Measurements from ENCODE around the gene ZNRF2. TPM values are rescaled to one million over a fixed set of nuclear protein-coding genes. Genes with fewer than 3 reads are reported as not detected.
"Not testable (repeated sequence)": the region's sequence is repeated elsewhere in the genome, so short reads cannot be mapped to it uniquely, and the experiment has no call there.

The ZNRF2 gene
- total RNA-seq, 1 donor from 2014 or later = 9.3 TPM

DNA sequence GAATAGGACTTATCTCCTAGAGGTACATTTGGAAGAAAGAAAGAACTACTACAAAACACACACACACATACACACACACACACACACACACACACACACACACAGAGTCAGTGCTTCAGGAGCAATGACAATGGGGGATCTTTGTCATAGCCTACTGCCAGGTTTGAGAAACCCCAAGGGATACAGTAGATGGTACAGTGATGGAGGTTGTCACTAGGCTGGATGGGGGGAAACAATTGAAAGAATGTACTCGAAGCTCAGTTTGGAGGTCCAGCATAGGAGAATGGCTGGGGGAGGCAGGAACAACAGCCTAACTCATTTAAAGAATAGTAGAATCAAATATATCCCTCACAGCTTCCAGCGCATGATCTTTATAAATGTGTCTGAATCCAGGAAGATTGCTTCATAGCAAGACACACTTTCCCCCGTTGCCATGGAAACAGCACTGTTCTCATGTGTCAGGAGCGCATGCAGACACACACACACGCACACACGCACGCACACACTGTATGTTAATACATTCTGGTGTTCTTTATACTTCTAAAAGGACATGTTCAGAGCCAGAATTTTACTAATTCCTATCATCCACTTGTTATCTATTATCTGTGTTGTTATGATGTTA is 32.6 kb upstream of the ZNRF2 start:
- peaks cover 7% of the 10 kb centered on the region for H3K27me3 Mint-ChIP-seq (ENCODE audit: insufficient read depth)
- H3K9me3 Mint-ChIP-seq = no peaks in the 10 kb centered on the region
- DNase-seq (ENCODE audit: low spot score) = no peak
- H3K36me3 Mint-ChIP-seq (ENCODE audit: low read depth) = no peaks in the 10 kb centered on the region
- intact Hi-C loops (cut with micrococcal nuclease) = no loop called here
- H3K4me1 Mint-ChIP-seq (ENCODE audit: low read depth) = no peaks in the 10 kb centered on the region
- no peak overlapping the region for H3K4me3 Mint-ChIP-seq
- H3K27ac Mint-ChIP-seq = no peak overlapping the region

DNA sequence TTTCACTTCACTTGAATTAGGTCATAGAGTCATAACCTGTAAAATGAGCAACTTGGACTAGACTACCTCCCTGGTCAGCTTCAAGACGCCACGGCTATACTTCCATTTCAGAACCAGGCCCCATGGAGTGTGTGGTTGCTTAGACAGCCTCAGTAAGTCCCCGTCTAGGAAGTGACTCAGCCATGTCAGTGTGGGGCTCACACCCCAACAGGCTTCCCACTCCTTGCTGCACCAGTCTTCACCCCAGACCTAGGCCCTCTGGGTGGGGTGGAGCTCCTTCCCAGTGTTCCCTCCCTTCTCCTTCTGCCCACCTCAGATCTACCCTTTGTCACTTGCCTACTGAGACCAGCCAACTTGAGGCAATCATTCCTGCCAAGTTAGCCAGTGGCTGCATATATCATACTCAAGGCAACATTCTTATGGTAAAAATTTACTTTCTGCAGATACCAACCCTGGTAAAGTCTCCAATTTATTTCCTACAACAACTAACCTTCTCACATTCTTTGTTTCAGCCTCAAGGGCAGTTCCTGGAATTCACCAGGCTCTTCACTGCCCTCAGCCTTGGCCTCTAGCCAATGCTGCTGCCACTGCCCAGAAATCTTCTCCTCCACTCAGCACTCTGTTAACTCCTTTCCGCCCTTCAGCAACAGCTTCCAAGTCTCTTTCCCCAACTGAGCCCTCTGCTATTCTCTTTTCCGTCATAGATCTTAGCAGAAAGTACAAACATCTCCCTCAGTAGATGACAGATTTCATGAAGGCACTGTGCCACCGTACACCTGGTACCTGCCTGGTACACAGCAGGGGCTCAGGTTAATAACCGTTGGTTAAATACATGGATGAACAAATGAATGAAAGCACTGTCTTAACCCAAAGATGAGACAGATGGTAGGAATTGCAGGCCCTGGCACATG is 31.3 kb upstream of the ZNRF2 start:
- Mint-ChIP-seq H3K27me3 (ENCODE audit: insufficient read depth) (peaks cover 7% of the 10 kb centered on the region), H3K36me3 (ENCODE audit: low read depth) (no peaks in the 10 kb centered on the region), H3K4me3 (no peak overlapping the region), H3K9me3 (no peaks in the 10 kb centered on the region), H3K27ac (peak overlapping the region; percentile 4), H3K4me1 (ENCODE audit: low read depth) (no peaks in the 10 kb centered on the region)
- DNase-seq (ENCODE audit: low spot score) = no peak
- intact Hi-C loops (cut with micrococcal nuclease) = no loop called here

DNA sequence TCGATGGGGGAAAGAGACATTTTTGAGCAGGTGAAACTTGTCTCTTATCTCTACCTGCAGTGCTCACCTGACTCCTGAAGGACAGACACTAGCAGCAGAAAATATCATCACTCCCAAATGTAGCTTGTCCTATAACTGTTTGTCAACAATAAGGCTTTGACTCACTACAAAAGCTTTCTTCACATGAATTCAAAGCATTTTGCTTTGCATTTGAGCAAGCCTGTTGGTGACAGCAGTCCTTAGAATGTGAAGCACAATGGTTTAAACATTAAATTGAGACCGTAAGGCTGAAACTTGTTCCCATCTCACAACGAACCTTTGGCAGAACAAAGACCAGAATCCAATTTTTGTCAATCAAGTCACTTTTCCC is 30.6 kb upstream of the ZNRF2 start:
- DNase-seq (ENCODE audit: low spot score) = no peak
- intact Hi-C loops (cut with micrococcal nuclease) = no loop called here
- Mint-ChIP-seq H3K27me3 (ENCODE audit: insufficient read depth) (peaks cover 7% of the 10 kb centered on the region), H3K9me3 (no peaks in the 10 kb centered on the region), H3K36me3 (ENCODE audit: low read depth) (no peaks in the 10 kb centered on the region), H3K4me3 (no peak overlapping the region), H3K4me1 (ENCODE audit: low read depth) (no peaks in the 10 kb centered on the region), H3K27ac (no peak overlapping the region)

DNA sequence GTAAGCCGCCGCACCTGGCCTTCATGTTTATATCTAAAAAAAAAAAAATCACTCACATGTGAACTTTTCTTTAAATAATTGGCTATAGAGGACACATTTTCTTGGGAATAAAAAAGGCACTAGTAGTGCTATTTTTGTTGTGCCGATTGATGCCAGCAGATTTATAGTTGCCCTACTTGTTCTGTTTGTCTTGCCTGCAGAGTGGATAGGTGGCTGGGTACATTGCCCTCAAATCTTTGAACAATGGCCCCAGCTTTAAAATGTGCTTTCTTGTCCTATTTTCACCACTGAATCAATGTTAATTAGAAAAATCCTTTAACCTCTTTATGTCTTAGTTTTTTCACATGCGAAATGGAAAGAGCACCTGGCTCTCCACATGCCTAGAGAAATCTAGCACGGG is 30.1 kb upstream of the ZNRF2 start:
- Mint-ChIP-seq H3K27me3 (ENCODE audit: insufficient read depth) (peaks cover 4% of the 10 kb centered on the region), H3K9me3 (no peaks in the 10 kb centered on the region), H3K4me3 (no peak overlapping the region), H3K36me3 (ENCODE audit: low read depth) (no peaks in the 10 kb centered on the region), H3K4me1 (ENCODE audit: low read depth) (no peaks in the 10 kb centered on the region), H3K27ac (no peak overlapping the region)
- intact Hi-C loops (cut with micrococcal nuclease) = no loop called here
- no peak for DNase-seq (ENCODE audit: low spot score)

DNA sequence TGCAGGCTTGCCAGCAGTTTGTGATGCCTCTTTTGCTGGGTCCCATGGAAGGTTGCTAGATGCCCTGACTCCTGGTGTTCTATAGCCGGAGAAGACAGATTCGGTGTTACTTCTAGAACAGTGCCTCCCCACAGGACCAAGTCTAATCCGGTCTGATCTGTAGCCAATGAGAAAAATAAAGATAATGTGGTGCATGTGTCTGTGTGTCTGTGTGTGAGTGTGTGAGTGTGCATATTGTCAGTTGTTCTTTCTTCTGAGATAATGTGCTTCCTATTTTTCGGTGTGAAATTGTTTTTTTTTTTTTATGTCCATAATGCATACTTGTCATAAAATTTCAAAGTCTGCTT is 29.7 kb upstream of the ZNRF2 start:
- Mint-ChIP-seq H3K36me3 (ENCODE audit: low read depth) (no peaks in the 10 kb centered on the region), H3K4me3 (no peak overlapping the region), H3K27ac (no peak overlapping the region), H3K9me3 (no peaks in the 10 kb centered on the region), H3K4me1 (ENCODE audit: low read depth) (no peaks in the 10 kb centered on the region), H3K27me3 (ENCODE audit: insufficient read depth) (peaks cover 4% of the 10 kb centered on the region)
- intact Hi-C loops (cut with micrococcal nuclease) = no loop called here
- no peak for DNase-seq (ENCODE audit: low spot score)

DNA sequence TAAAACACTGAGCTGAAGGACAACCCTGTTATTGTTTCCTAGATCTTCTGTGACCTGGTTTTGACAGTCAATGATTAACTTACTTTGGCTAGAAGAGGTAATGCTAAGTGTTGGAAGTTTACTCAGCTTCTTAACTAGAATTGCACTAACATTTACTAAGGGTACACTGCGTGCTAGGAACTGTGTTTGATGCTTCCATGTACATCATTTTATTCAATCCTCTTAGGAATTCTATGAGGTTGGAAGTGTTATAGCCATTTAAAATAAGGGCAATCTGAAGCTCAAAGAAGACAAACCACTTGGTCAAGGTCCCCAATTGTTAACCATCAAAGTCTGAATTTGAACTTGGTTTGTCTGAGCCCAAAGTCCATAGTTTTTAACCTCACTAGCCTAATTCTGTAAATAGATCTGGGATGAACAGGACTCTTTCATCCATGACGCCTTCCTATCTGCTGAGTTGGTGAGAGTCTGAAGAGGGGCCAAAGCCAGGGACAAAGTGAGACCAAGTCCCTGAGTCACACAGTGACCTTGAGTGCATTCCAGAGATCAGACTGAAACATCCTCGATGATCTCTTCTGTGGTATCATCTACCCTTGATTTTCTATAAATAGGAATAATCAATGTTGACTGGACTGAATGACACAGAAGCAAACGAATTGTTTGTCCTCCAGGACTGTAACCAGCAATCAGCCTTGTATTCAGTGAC is 29.2 kb upstream of the ZNRF2 start:
- intact Hi-C loops (cut with micrococcal nuclease) = no loop called here
- Mint-ChIP-seq H3K36me3 (ENCODE audit: low read depth) (no peaks in the 10 kb centered on the region), H3K27me3 (ENCODE audit: insufficient read depth) (peaks cover 4% of the 10 kb centered on the region), H3K9me3 (no peaks in the 10 kb centered on the region), H3K4me1 (ENCODE audit: low read depth) (no peaks in the 10 kb centered on the region), H3K4me3 (no peak overlapping the region), H3K27ac (no peak overlapping the region)
- no peak for DNase-seq (ENCODE audit: low spot score)

DNA sequence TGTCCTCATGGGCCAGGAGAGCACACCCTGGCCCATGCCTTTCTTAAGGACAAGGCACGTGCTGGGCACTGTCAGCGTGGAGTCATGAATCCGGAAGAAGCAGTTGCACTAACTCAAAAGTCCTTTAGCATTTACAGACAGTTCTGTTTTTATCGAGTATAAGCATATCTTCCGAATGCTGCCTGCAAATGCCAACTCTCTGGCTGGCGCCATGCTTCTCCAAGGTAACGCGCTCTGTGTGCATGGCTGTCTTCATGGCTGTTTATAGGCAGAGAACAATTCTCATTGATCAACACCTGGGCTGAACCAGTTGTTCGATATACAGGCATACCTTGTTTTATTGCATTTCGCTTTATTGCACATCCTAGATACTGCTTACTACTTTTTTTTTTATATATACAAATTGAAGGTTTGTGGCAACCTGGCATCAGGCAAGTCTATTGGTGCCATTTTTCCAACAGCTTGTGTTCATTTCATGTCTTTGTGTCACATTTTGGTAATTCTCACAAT is 28.0 kb upstream of the ZNRF2 start:
- intact Hi-C loops (cut with micrococcal nuclease) = no loop called here
- Mint-ChIP-seq H3K4me3 (no peak overlapping the region), H3K27ac (no peak overlapping the region), H3K9me3 (no peaks in the 10 kb centered on the region), H3K36me3 (ENCODE audit: low read depth) (no peaks in the 10 kb centered on the region), H3K4me1 (ENCODE audit: low read depth) (no peaks in the 10 kb centered on the region), H3K27me3 (ENCODE audit: insufficient read depth) (peaks cover 4% of the 10 kb centered on the region)
- DNase-seq (ENCODE audit: low spot score) = no peak

DNA sequence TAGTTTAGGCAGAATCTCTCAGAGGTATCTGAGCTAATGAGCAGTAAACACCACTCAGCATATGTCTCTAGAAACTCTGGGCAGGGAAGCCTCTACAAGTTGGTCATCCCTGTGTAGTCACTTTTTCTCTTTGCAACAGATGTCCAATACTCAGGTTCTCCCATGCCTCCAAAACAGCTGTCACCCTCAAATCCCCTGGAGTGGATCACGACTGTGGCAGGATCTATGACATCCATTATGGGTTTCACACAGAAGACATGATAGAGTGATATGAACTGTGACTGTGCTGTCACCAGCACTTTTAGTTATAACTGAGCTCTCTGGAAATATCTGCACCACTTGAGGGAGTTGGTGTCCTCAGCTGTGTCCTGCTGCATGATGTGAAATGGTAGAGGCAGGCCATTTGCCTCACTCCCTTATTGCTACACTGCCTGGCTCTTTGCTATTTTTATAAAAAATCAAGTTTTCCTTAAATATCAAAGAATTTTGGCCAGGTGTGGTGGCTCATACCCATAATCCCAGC is 24.1 kb upstream of the ZNRF2 start:
- Mint-ChIP-seq H3K36me3 (ENCODE audit: low read depth) (no peaks in the 10 kb centered on the region), H3K9me3 (no peaks in the 10 kb centered on the region), H3K4me3 (no peak overlapping the region), H3K27ac (no peak overlapping the region), H3K27me3 (ENCODE audit: insufficient read depth) (peaks cover 6% of the 10 kb centered on the region), H3K4me1 (ENCODE audit: low read depth) (no peaks in the 10 kb centered on the region)
- no peak for DNase-seq (ENCODE audit: low spot score)
- intact Hi-C loops (cut with micrococcal nuclease) = no loop called here

DNA sequence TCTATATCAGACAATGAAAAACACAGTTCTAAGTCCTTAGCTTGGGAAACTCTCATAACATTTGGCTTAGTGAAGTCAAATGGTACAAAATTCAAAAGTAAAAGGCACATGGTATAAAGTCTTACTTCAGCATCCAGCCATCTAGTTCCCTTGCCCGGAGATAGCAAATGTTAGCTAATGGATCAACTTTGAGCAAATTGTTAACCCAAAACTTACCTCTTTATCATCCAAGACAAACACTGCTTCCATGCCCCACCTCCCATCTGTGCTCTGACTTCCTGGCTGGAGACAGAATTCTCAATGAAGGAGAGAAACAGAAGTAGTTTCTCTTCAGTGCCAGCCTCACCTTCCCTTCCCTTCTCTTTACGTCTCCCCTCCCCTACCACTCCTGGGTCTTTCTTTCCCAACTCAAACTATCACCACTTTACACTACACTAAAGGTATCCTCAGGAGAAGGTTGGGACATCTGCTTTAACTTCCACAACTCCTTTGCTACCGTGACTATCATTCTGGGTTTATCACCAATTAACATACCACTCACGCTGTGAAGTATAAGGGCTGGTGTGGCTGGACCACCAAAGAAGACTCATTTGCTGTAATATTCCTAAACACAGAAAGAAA is 21.2 kb upstream of the ZNRF2 start:
- Mint-ChIP-seq H3K27me3 (ENCODE audit: insufficient read depth) (peaks cover 6% of the 10 kb centered on the region), H3K9me3 (no peaks in the 10 kb centered on the region), H3K4me3 (no peak overlapping the region), H3K36me3 (ENCODE audit: low read depth) (no peaks in the 10 kb centered on the region), H3K4me1 (ENCODE audit: low read depth) (no peaks in the 10 kb centered on the region), H3K27ac (no peak overlapping the region)
- intact Hi-C loops (cut with micrococcal nuclease) = no loop called here
- no peak for DNase-seq (ENCODE audit: low spot score)

DNA sequence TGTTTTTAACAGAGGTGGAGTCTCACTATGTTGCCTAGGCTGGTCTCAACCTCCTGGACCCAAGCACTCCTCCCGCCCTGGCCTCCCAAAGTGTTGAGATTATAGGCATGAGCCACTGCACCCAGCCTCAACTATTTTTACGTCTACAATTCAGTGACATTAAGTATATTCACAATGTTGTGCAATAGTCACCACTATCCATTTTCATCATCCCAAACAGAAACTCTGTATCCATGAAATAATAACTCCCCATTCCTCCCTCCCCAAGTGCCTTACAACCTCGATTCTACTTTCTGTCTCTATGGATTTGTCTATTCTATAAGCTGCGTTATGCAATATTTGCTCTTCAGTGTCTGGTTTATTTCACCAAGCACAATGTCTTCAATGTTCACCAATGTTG is 20.3 kb upstream of the ZNRF2 start:
- H3K4me3 Mint-ChIP-seq = no peak overlapping the region

DNA sequence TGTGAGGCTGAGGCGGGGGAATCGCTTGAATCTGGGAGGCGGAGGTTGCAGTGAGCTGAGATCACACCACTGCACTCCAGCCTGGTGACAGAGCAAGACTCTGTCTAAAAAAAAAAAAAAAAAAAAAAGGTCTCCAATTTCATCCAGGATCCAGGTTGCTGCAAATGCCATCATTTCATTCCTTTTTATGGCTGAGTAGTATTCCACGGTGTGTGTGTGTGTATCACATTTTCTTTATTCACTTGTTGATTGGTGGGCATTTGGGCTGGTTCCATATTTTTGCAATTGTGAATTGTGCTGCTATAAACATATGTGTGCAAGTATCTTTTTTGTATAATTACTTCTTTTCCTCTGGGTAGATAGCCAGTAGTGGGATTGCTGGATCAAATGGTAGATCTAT is 19.2 kb upstream of the ZNRF2 start:
- H3K27me3 Mint-ChIP-seq (ENCODE audit: insufficient read depth); H3K4me3 Mint-ChIP-seq; H3K27ac Mint-ChIP-seq; DNase-seq (ENCODE audit: low spot score); H3K9me3 Mint-ChIP-seq; H3K4me1 Mint-ChIP-seq (ENCODE audit: low read depth); H3K36me3 Mint-ChIP-seq (ENCODE audit: low read depth); intact Hi-C loops (cut with micrococcal nuclease): not testable (repeated sequence)

More for the DNA sequence above, 20.3 kb upstream of the ZNRF2 start:
- no peaks in the 10 kb centered on the region for H3K9me3 Mint-ChIP-seq
- no peaks in the 10 kb centered on the region for H3K36me3 Mint-ChIP-seq (ENCODE audit: low read depth)
- peaks cover 6% of the 10 kb centered on the region for H3K27me3 Mint-ChIP-seq (ENCODE audit: insufficient read depth)
- H3K4me1 Mint-ChIP-seq (ENCODE audit: low read depth) = no peaks in the 10 kb centered on the region
- no peak for DNase-seq (ENCODE audit: low spot score)
- intact Hi-C loops (cut with micrococcal nuclease) = no loop called here
- no peak overlapping the region for H3K27ac Mint-ChIP-seq

DNA sequence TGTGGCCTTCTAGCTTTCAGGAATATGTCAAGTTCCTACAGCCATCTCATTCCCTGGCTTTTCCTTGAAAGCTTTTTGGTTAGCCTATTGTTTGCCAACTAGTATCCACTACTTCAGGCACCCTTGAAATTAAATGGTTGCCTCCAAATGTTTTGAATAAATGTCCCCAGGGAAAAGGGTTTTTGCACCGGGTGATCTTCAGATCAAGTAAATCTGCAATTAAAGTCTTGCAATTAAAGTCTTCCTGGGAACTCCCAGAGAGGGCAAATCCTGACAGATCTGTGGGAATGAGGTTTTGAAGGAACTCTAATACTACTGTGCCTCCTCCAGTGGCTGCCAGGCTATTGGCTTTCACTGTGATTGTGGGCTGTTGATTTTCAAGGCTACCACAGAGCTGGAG is 17.7 kb upstream of the ZNRF2 start:
- no peaks in the 10 kb centered on the region for H3K4me1 Mint-ChIP-seq (ENCODE audit: low read depth)
- peaks cover 9% of the 10 kb centered on the region for H3K27me3 Mint-ChIP-seq (ENCODE audit: insufficient read depth)
- DNase-seq (ENCODE audit: low spot score) = no peak
- H3K36me3 Mint-ChIP-seq (ENCODE audit: low read depth) = no peaks in the 10 kb centered on the region
- intact Hi-C loops (cut with micrococcal nuclease) = no loop called here
- H3K27ac Mint-ChIP-seq = no peak overlapping the region
- H3K4me3 Mint-ChIP-seq = no peak overlapping the region
- H3K9me3 Mint-ChIP-seq = no peaks in the 10 kb centered on the region

All from activated T-helper 1 cell treated with anti-CD3 and anti-CD28 coated beads, Interleukin-12 subunit alpha, Interleukin-12 subunit beta, Interleukin-2, Interleukin-4 antibody, amounts not matched to agents 30 ng/mL and 10 ng/mL and 1 ng/mL, durations not matched to agents 14 hours and 24 hours and 36 hours (primary cell).